ENCODE data around the gene DACH1. TPM values are rescaled to one million over a fixed set of nuclear protein-coding genes. Genes with fewer than 3 reads are reported as not detected.

Gene DACH1
- total and polyA plus RNA-seq, 2 of the 13 experiments (the other 11 are each of a cell fraction or from before 2014, with no cell fraction given): not detected

GRCh38 chr13:71814806-71815360 lies 52.1 kb downstream of the DACH1 start (continued):
- no peak for TF ChIP-seq ZNF883 (CRISPR knock-in tag; IDR thresholded peaks at IDR 0.05; ENCODE audit: not compliant biosample characterization)
- TF ChIP-seq MAFF (IDR thresholded peaks at IDR 0.05; ENCODE audit: low read depth, low read length): no peak
- TF ChIP-seq HNF4A (CRISPR knock-in tag; IDR thresholded peaks at IDR 0.05): no peak
- TF ChIP-seq YEATS4 (CRISPR knock-in tag; IDR thresholded peaks at IDR 0.05; ENCODE audit: borderline replicate concordance): no peak
- no peak for TF ChIP-seq ZBTB21 (CRISPR knock-in tag; IDR thresholded peaks at IDR 0.05)

- H3K4me2 ChIP-seq (ENCODE audit: low read depth, low read length): no peak overlapping the region
- H3K9me3 ChIP-seq (ENCODE audit: low read length): no peaks in the 10 kb centered on the region
- CTCF ChIA-PET (ENCODE audit: low intra/inter-chr PET ratio, low total read pairs): no interaction called here
- BruUV-seq (replicated peaks): no TSS peak
- ATAC-seq (no peak), DNase-seq (ENCODE audit: low spot score) (no peak), FAIRE-seq (no peak)
- H2AFZ ChIP-seq (ENCODE audit: low read length): no peak overlapping the region
- H3K36me3 ChIP-seq (replicated peaks in 1 of 2; ENCODE audit: control insufficient read depth in 1 of 2, insufficient read depth in 2 of 2, low read length in 2 of 2): no peaks in the 10 kb centered on the region
- H3K79me2 ChIP-seq (ENCODE audit: insufficient read depth, low read length): no peaks in the 10 kb centered on the region
- intact Hi-C loops (cut with micrococcal nuclease; ENCODE audit: unreplicated experiment) (no loop called here), in situ Hi-C loops (cut with HindIII; ENCODE audit: extremely low pct_ligation_motif_present, low pct_unique_long_range_greater_than_20kb) (no loop called here)
- WGBS (ENCODE audit: low lambda C conversion rate): 0% methylated on average over 2 of the region's 2 CpGs
- POLR2A ChIA-PET: no interaction called here
- no peak overlapping the region for H3K4me3 ChIP-seq (replicated peaks in 1 of 3; ENCODE audit: insufficient read depth in 1 of 3, low read depth in 2 of 3, low read length in 3 of 3)
- no peaks in the 10 kb centered on the region for H3K4me1 ChIP-seq (ENCODE audit: insufficient read depth, low read length)
- H4K20me1 ChIP-seq (ENCODE audit: insufficient read depth, low read length): no peaks in the 10 kb centered on the region
- H3K27ac ChIP-seq (ENCODE audit: extremely low read length, insufficient read depth, low read length): no peak overlapping the region
- no peak overlapping the region for H3K9ac ChIP-seq (ENCODE audit: insufficient read depth, low read depth, low read length)
- no peaks in the 10 kb centered on the region for H3K27me3 ChIP-seq (ENCODE audit: control insufficient read depth in 1 of 2, insufficient read depth in 2 of 2, low read length in 2 of 2)
- TF ChIP-seq PPARG (CRISPR knock-in tag; conservative IDR thresholded peaks at IDR 0.05) (no peak), ZNF691 (CRISPR knock-in tag; IDR thresholded peaks at IDR 0.05; ENCODE audit: borderline replicate concordance, low read depth) (no peak), ZNF256 (CRISPR knock-in tag; conservative IDR thresholded peaks at IDR 0.05) (no peak), THAP8 (CRISPR knock-in tag; IDR thresholded peaks at IDR 0.05; ENCODE audit: borderline replicate concordance) (no peak), ZNF589 (CRISPR knock-in tag; conservative IDR thresholded peaks at IDR 0.05) (no peak), MTA3 (CRISPR knock-in tag; IDR thresholded peaks at IDR 0.05) (no peak), MEF2D (CRISPR knock-in tag; IDR thresholded peaks at IDR 0.05) (no peak), ZNF501 (CRISPR knock-in tag; IDR thresholded peaks at IDR 0.05) (no peak), ZNF550 (CRISPR knock-in tag; IDR thresholded peaks at IDR 0.05; ENCODE audit: borderline replicate concordance) (no peak), ZNF574 (CRISPR knock-in tag; IDR thresholded peaks at IDR 0.05) (no peak), SRSF9 (IDR thresholded peaks at IDR 0.05; ENCODE audit: borderline replicate concordance, insufficient read depth, low read depth, low read length, poor library complexity, severe bottlenecking) (no peak), ZNF33A (CRISPR knock-in tag; IDR thresholded peaks at IDR 0.05; ENCODE audit: borderline replicate concordance) (no peak), BCL6 (CRISPR knock-in tag; IDR thresholded peaks at IDR 0.05) (no peak), ZNF20 (CRISPR knock-in tag; IDR thresholded peaks at IDR 0.05) (no peak), LBX2 (CRISPR knock-in tag; IDR thresholded peaks at IDR 0.05; ENCODE audit: borderline replicate concordance) (no peak), ZNF780A (CRISPR knock-in tag; IDR thresholded peaks at IDR 0.05) (no peak)
Observed at GRCh38 chr13:71813187-71813586, 53.8 kb downstream of the DACH1 start.

All from HepG2 (cell line).